DMS 273 treated with DMSO at 0.1 percent for 48 hours (cell line): ENCODE results near the gene SYNDIG1L.
"Not testable (repeated sequence)": the region's sequence is repeated elsewhere in the genome, so short reads cannot be mapped to it uniquely, and the experiment has no call there.

ENCODE experiments used
- DNase-seq: peaks from one replicate; lab custom pipeline; 2025; lab: John Stamatoyannopoulos, UW

The SYNDIG1L gene

GRCh38 chr14:74426202-74426582 is at the start of gene SYNDIG1L:
TSS of gene SYNDIG1L (minus strand) at chr14:74426210. CDS start at chr14:74409744, 16,466 bp downstream.
- DNase-seq = no peak

- DNase-seq = no peak
Observed at GRCh38 chr14:74475678-74476077, 49.7 kb upstream of the SYNDIG1L start.

GRCh38 chr14:74474376-74474775 is 48.4 kb upstream of the SYNDIG1L start:
- no peak for DNase-seq

GRCh38 chr14:74472601-74473000 is 46.6 kb upstream of the SYNDIG1L start:
- no peak for DNase-seq

GRCh38 chr14:74469548-74470518 is 43.8 kb upstream of the SYNDIG1L start:
- DNase-seq = no peak

GRCh38 chr14:74468513-74468912 is 42.5 kb upstream of the SYNDIG1L start:
- DNase-seq = no peak

- DNase-seq = no peak
Observed at GRCh38 chr14:74465335-74465734, 39.3 kb upstream of the SYNDIG1L start.

- no peak for DNase-seq
Observed at GRCh38 chr14:74464785-74465184, 38.8 kb upstream of the SYNDIG1L start.

- DNase-seq = no peak
Observed at GRCh38 chr14:74463697-74464096, 37.7 kb upstream of the SYNDIG1L start.

- DNase-seq = no peak
Observed at GRCh38 chr14:74462993-74463392, 37.0 kb upstream of the SYNDIG1L start.

- DNase-seq = no peak
Observed at GRCh38 chr14:74459976-74460375, 34.0 kb upstream of the SYNDIG1L start.

GRCh38 chr14:74459289-74459946 is 33.4 kb upstream of the SYNDIG1L start:
- DNase-seq = no peak

- no peak for DNase-seq
Observed at GRCh38 chr14:74457565-74457895, 31.5 kb upstream of the SYNDIG1L start.

- DNase-seq = no peak
Observed at GRCh38 chr14:74456684-74457564, 30.9 kb upstream of the SYNDIG1L start.

GRCh38 chr14:74454397-74454796 is 28.4 kb upstream of the SYNDIG1L start:
- not testable (repeated sequence) for DNase-seq

GRCh38 chr14:74444866-74445265 is 18.9 kb upstream of the SYNDIG1L start:
- no peak for DNase-seq

- DNase-seq = no peak
Observed at GRCh38 chr14:74442757-74443156, 16.7 kb upstream of the SYNDIG1L start.

GRCh38 chr14:74441113-74441512 is 15.1 kb upstream of the SYNDIG1L start:
- no peak for DNase-seq

- DNase-seq = no peak
Observed at GRCh38 chr14:74438351-74438915, 12.4 kb upstream of the SYNDIG1L start.

- DNase-seq = no peak
Observed at GRCh38 chr14:74437496-74438053, 11.6 kb upstream of the SYNDIG1L start.

GRCh38 chr14:74434294-74434693 is 8.3 kb upstream of the SYNDIG1L start:
- DNase-seq = no peak

GRCh38 chr14:74429991-74430390 is 4.0 kb upstream of the SYNDIG1L start:
- DNase-seq = no peak
